ENCODE results near the gene RASAL2. TPM values are rescaled to one million over a fixed set of nuclear protein-coding genes. Genes with fewer than 3 reads are reported as not detected.
A peak's percentile ranks its signal among the peaks of the same experiment; 100 is the strongest.

RASAL2 gene
- polyA plus RNA-seq, 1 donor = 17.0 TPM

DNA sequence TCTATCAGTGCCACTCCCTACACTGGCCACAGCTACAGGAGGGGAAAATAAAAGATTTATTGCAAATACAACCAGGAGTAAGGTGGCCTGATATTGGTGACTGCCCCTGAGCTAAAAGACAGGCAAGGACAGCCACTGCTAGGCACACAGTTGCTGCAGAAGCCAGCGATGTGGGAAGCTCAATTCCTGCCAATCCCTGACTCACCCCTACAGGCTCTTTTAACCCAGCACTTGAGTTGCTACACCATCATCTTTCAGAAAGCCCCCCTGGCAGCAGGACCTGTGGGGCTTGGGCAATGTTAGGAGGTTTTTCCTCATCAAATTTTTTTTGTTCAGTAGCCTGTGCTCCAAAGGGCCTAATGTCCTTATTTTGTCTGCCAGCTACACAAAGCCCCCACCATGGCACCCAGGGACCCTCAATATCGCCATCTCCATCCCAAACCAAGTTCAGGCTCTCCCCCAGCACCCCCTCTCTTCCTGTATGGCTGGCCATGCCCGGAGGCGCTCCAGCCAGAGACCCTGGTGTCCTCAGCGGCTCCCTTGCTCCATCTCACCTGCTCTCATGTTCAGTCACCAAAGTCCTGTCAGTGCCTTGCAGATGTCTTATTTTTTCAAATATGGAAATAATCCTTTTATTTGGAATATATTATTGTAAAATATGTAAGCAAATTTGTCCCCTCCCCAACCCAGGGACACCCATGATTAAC, 389.5 kb downstream of the RASAL2 start:
- H3K4me1 ChIP-seq (ENCODE audit: control insufficient read depth, insufficient read depth, low read length) = no peaks in the 10 kb centered on the region
- H3K4me3 ChIP-seq (ENCODE audit: low read length) = no peak overlapping the region
- no CpG with 5 or more reads among the region's 5 CpGs for WGBS (ENCODE audit: insufficient coverage, low lambda C conversion rate)
- H3K27me3 ChIP-seq (ENCODE audit: control insufficient read depth, insufficient read depth, low read length) = no peaks in the 10 kb centered on the region
- peaks cover 2% of the 10 kb centered on the region for H3K36me3 ChIP-seq (ENCODE audit: control insufficient read depth, insufficient read depth, low read length)
- no peak for DNase-seq
- H3K27ac ChIP-seq (ENCODE audit: low read length) = no peak overlapping the region
- H3K9me3 ChIP-seq (ENCODE audit: control insufficient read depth, low read depth, low read length) = no peaks in the 10 kb centered on the region

DNA sequence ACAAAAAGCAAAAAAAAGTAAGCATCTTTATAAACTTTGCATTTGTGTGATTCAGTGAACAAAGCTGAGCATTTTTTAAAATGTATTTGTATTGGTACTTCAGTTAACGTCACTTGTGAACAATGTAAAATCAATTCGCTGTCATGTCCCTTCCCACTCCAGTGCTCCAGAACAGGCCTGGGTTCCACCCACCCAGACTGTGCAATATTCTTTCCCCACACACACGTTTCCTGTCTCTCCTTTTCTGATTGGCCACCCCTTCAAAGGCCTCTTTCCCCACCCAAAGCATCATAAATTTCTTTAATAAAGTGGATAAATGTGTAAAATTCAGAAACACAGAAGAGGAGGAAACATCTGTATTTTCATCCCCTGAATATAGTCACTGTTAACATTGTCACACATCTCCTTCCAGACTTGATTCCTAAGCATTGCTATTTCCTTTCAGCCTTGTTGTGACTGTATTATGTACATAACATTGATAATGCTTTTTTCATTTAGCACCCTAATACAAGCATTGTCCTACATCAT, 390.9 kb downstream of the RASAL2 start:
- Histone ChIP-seq H3K4me3 (ENCODE audit: low read length) (no peak overlapping the region), H3K4me1 (ENCODE audit: control insufficient read depth, insufficient read depth, low read length) (no peaks in the 10 kb centered on the region), H3K9me3 (ENCODE audit: control insufficient read depth, low read depth, low read length) (no peaks in the 10 kb centered on the region), H3K36me3 (ENCODE audit: control insufficient read depth, insufficient read depth, low read length) (peaks cover 2% of the 10 kb centered on the region), H3K27ac (ENCODE audit: low read length) (no peak overlapping the region), H3K27me3 (ENCODE audit: control insufficient read depth, insufficient read depth, low read length) (no peaks in the 10 kb centered on the region)
- WGBS (ENCODE audit: insufficient coverage, low lambda C conversion rate) = 100% methylated on average over 1 of the region's 3 CpGs
- no peak for DNase-seq

- no peak overlapping the region for H3K4me3 ChIP-seq (ENCODE audit: low read length)
- 0% methylated on average over 1 of the region's 3 CpGs for WGBS (ENCODE audit: insufficient coverage, low lambda C conversion rate)
- no peaks in the 10 kb centered on the region for H3K36me3 ChIP-seq (ENCODE audit: control insufficient read depth, insufficient read depth, low read length)
- H3K4me1 ChIP-seq (ENCODE audit: control insufficient read depth, insufficient read depth, low read length) = no peaks in the 10 kb centered on the region
- H3K27ac ChIP-seq (ENCODE audit: low read length) = no peak overlapping the region
- no peaks in the 10 kb centered on the region for H3K9me3 ChIP-seq (ENCODE audit: control insufficient read depth, low read depth, low read length)
- no peak for DNase-seq
- no peaks in the 10 kb centered on the region for H3K27me3 ChIP-seq (ENCODE audit: control insufficient read depth, insufficient read depth, low read length)
These were observed 391.7 kb downstream of the RASAL2 start for GRCh38 chr1:178485541-178485981.

DNA sequence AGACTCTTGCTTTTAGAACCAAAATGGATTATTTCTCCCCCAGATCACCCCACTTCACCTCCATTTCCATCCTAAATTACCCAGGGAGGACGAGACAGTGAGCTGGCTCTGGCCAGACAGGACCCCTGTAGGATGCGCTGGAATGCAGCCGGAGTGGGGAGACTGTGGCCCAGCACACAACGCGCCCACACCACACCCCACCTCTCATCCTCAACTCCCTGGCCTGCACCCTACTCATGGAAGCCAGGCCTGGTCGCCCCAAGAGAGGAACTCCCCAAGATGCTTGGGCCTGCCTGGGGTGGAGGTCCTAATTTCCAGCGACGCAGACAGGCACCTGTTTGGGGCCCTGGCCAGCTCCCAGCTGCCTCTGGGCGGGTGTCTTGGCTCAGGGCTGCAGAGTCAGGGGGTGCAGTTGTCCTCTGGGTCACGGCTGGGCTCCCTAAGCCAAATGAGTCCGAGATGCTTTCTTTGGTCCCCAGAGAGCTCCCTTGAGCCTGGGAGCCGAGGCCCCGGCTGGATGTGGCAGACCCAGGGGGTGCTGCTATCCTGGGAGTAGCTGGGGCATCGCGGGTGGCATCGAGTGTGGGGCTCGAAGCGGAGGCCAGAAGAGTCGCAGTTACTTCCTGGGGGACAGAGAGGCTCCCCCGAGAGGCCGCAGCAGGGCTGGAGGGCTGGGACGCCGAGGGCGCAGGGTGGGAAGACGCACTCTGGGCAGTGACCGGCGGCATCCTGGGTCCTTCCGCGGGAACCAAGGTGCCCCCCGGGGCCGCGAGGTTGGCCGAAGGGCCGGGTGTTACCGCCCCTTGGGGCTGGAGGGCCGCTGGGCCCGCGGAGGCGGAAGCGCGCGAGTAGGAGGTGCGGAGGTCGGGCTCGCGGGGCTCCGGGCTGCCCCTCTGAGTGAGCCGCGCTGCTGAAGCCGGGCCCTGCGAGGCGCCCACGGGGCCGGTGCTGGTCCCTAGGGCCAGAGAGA, 392.5 kb downstream of the RASAL2 start:
- Histone ChIP-seq H3K27me3 (ENCODE audit: control insufficient read depth, insufficient read depth, low read length) (no peaks in the 10 kb centered on the region), H3K27ac (ENCODE audit: low read length) (no peak overlapping the region), H3K36me3 (ENCODE audit: control insufficient read depth, insufficient read depth, low read length) (no peaks in the 10 kb centered on the region), H3K4me1 (ENCODE audit: control insufficient read depth, insufficient read depth, low read length) (no peaks in the 10 kb centered on the region), H3K9me3 (ENCODE audit: control insufficient read depth, low read depth, low read length) (no peaks in the 10 kb centered on the region), H3K4me3 (ENCODE audit: low read length) (peak overlapping the region; percentile 42)
- no CpG with 5 or more reads among the region's 54 CpGs for WGBS (ENCODE audit: insufficient coverage, low lambda C conversion rate)
- peak in 1 of 2 donors; percentile 24 for DNase-seq

DNA sequence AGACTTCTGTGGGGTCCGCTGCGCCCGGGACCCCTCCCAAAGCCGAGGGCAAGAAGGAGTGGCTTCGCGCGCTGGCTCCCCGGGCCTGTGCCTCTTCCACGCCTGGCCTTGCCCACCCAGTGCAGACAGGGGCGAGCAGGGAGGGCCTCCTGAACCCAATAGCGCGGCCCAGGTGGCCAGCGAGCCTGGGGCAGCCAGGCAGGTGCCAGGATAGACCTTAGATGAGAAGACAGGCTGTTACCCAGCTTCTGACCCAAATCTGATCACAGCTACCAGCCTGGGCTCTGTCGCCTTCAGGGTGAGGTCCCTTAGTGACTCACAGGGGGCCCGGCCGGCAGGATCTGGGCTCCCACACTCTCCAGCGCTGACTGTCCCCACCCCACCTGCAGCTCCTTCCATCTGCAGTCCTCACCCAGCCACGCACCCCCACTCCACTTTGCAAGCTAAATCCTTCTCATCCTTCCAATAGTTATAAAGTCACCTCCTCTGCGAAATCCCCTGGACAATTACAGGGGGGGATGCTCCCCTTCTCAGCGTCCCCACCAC, 393.2 kb downstream of the RASAL2 start:
- Histone ChIP-seq H3K27me3 (ENCODE audit: control insufficient read depth, insufficient read depth, low read length) (no peaks in the 10 kb centered on the region), H3K4me1 (ENCODE audit: control insufficient read depth, insufficient read depth, low read length) (no peaks in the 10 kb centered on the region), H3K36me3 (ENCODE audit: control insufficient read depth, insufficient read depth, low read length) (no peaks in the 10 kb centered on the region), H3K4me3 (ENCODE audit: low read length) (peak overlapping the region; percentile 42), H3K9me3 (ENCODE audit: control insufficient read depth, low read depth, low read length) (no peaks in the 10 kb centered on the region), H3K27ac (ENCODE audit: low read length) (no peak overlapping the region)
- DNase-seq = peak in 1 of 2 donors; percentile 21
- WGBS (ENCODE audit: insufficient coverage, low lambda C conversion rate) = no CpG with 5 or more reads among the region's 20 CpGs

GRCh38 chr1:178488393-178488792, 394.5 kb downstream of the RASAL2 start:
- WGBS (ENCODE audit: insufficient coverage, low lambda C conversion rate) = no CpG with 5 or more reads among the region's 4 CpGs
- no peak for DNase-seq
- H3K9me3 ChIP-seq (ENCODE audit: control insufficient read depth, low read depth, low read length) = no peaks in the 10 kb centered on the region

DNA sequence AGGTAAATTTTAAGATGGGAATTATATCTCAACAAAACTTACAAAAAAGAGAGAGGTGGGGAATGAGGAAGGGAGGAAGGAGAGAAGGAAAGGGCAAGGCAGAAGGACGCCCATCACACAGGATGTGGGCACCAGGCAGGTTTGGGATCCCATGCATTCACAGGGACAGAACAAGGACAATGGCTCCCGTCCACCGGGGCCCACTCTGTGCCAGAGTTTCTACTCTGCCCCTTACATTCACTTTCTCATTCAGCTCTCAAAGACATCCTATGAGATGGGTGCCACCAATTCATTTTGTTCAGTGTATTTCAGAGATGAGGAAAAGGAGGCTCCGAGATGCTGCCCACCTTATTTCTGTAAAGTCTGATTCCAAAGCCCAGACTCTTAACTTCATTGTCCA, 395.5 kb downstream of the RASAL2 start:
- Histone ChIP-seq H3K36me3 (ENCODE audit: control insufficient read depth, insufficient read depth, low read length) (no peaks in the 10 kb centered on the region), H3K27me3 (ENCODE audit: control insufficient read depth, insufficient read depth, low read length) (no peaks in the 10 kb centered on the region), H3K4me1 (ENCODE audit: control insufficient read depth, insufficient read depth, low read length) (no peaks in the 10 kb centered on the region), H3K27ac (ENCODE audit: low read length) (no peak overlapping the region), H3K9me3 (ENCODE audit: control insufficient read depth, low read depth, low read length) (no peaks in the 10 kb centered on the region), H3K4me3 (ENCODE audit: low read length) (no peak overlapping the region)
- no CpG with 5 or more reads among the region's 4 CpGs for WGBS (ENCODE audit: insufficient coverage, low lambda C conversion rate)
- DNase-seq = no peak

More at GRCh38 chr1:178488393-178488792, 394.5 kb downstream of the RASAL2 start:
- H3K4me3 ChIP-seq (ENCODE audit: low read length) = no peak overlapping the region
- no peak overlapping the region for H3K27ac ChIP-seq (ENCODE audit: low read length)
- no peaks in the 10 kb centered on the region for H3K4me1 ChIP-seq (ENCODE audit: control insufficient read depth, insufficient read depth, low read length)
- no peaks in the 10 kb centered on the region for H3K36me3 ChIP-seq (ENCODE audit: control insufficient read depth, insufficient read depth, low read length)
- no peaks in the 10 kb centered on the region for H3K27me3 ChIP-seq (ENCODE audit: control insufficient read depth, insufficient read depth, low read length)

- Histone ChIP-seq H3K4me1 (ENCODE audit: control insufficient read depth, insufficient read depth, low read length) (no peaks in the 10 kb centered on the region), H3K9me3 (ENCODE audit: control insufficient read depth, low read depth, low read length) (no peaks in the 10 kb centered on the region), H3K27me3 (ENCODE audit: control insufficient read depth, insufficient read depth, low read length) (no peaks in the 10 kb centered on the region), H3K36me3 (ENCODE audit: control insufficient read depth, insufficient read depth, low read length) (no peaks in the 10 kb centered on the region), H3K4me3 (ENCODE audit: low read length) (no peak overlapping the region), H3K27ac (ENCODE audit: low read length) (no peak overlapping the region)
- no CpG with 5 or more reads among the region's 8 CpGs for WGBS (ENCODE audit: insufficient coverage, low lambda C conversion rate)
- no peak for DNase-seq
These were observed 396.2 kb downstream of the RASAL2 start for GRCh38 chr1:178490136-178490535.

- H3K36me3 ChIP-seq (ENCODE audit: control insufficient read depth, insufficient read depth, low read length) = no peaks in the 10 kb centered on the region
- H3K27ac ChIP-seq (ENCODE audit: low read length) = no peak overlapping the region
- WGBS (ENCODE audit: insufficient coverage, low lambda C conversion rate) = no CpG with 5 or more reads among the region's 9 CpGs
- H3K27me3 ChIP-seq (ENCODE audit: control insufficient read depth, insufficient read depth, low read length) = no peaks in the 10 kb centered on the region
- DNase-seq = no peak
- H3K4me1 ChIP-seq (ENCODE audit: control insufficient read depth, insufficient read depth, low read length) = no peaks in the 10 kb centered on the region
- no peak overlapping the region for H3K4me3 ChIP-seq (ENCODE audit: low read length)
- no peaks in the 10 kb centered on the region for H3K9me3 ChIP-seq (ENCODE audit: control insufficient read depth, low read depth, low read length)
These were observed 397.1 kb downstream of the RASAL2 start for GRCh38 chr1:178490967-178491366.

GRCh38 chr1:178491721-178492120, 397.8 kb downstream of the RASAL2 start:
- no peaks in the 10 kb centered on the region for H3K36me3 ChIP-seq (ENCODE audit: control insufficient read depth, insufficient read depth, low read length)
- WGBS (ENCODE audit: insufficient coverage, low lambda C conversion rate) = no CpG with 5 or more reads among the region's 4 CpGs
- H3K4me3 ChIP-seq (ENCODE audit: low read length) = no peak overlapping the region
- no peak overlapping the region for H3K27ac ChIP-seq (ENCODE audit: low read length)
- DNase-seq = no peak
- H3K9me3 ChIP-seq (ENCODE audit: control insufficient read depth, low read depth, low read length) = no peaks in the 10 kb centered on the region
- no peaks in the 10 kb centered on the region for H3K4me1 ChIP-seq (ENCODE audit: control insufficient read depth, insufficient read depth, low read length)
- H3K27me3 ChIP-seq (ENCODE audit: control insufficient read depth, insufficient read depth, low read length) = no peaks in the 10 kb centered on the region
